ENCODE data around the gene MRPS2.
"Not testable (repeated sequence)": the region's sequence is repeated elsewhere in the genome, so short reads cannot be mapped to it uniquely, and the experiment has no call there.

- not testable (repeated sequence) for TF ChIP-seq JUNB (IDR thresholded peaks at IDR 0.05; ENCODE audit: unreplicated experiment); CTCF (conservative IDR thresholded peaks at IDR 0.05; ENCODE audit: low read depth in 2 of 2); REST (IDR thresholded peaks at IDR 0.05; ENCODE audit: unreplicated experiment); POLR2AphosphoS5 (IDR thresholded peaks at IDR 0.05; ENCODE audit: low read depth); EZH2phosphoT487 (IDR thresholded peaks at IDR 0.05; ENCODE audit: unreplicated experiment); EZH2 (IDR thresholded peaks at IDR 0.05; ENCODE audit: low read depth, unreplicated experiment); ETS1 (IDR thresholded peaks at IDR 0.05); CREB1 (CRISPR knock-in tag; IDR thresholded peaks at IDR 0.05; ENCODE audit: low read depth); STAT1 (IDR thresholded peaks at IDR 0.05; ENCODE audit: unreplicated experiment); ZNF114 (CRISPR knock-in tag; IDR thresholded peaks at IDR 0.05); ZNF462 (CRISPR knock-in tag; IDR thresholded peaks at IDR 0.05); ZNF331 (CRISPR knock-in tag; IDR thresholded peaks at IDR 0.05; ENCODE audit: low read depth); NANOG (IDR thresholded peaks at IDR 0.05; ENCODE audit: borderline replicate concordance)
Observed at GRCh38 chr9:135534826-135535225, 34.3 kb downstream of the MRPS2 start.
